ENCODE results near the gene RAD1. TPM values are rescaled to one million over a fixed set of nuclear protein-coding genes. Genes with fewer than 3 reads are reported as not detected.

RAD1 gene
- total and polyA plus RNA-seq, 2 of the 8 experiments (the other 6 are each of a cell fraction or from before 2014, with no cell fraction given) = 15.1 to 37.3 TPM

- no peak overlapping the region for H2AFZ ChIP-seq (ENCODE audit: low read length)
- H3K23me2 ChIP-seq (ENCODE audit: low read depth, low read length) = no peaks in the 10 kb centered on the region
- H2BK15ac ChIP-seq (ENCODE audit: low read length) = no peak overlapping the region
- H2BK20ac ChIP-seq (ENCODE audit: low read length) = no peak overlapping the region
- H3K79me1 ChIP-seq (ENCODE audit: low read depth, low read length) = peaks cover 3% of the 10 kb centered on the region
- H3K27me3 ChIP-seq (replicated peaks in 1 of 4; ENCODE audit: control insufficient read depth in 3 of 4, extremely low read depth in 1 of 4, insufficient read depth in 3 of 4, low read length in 3 of 4) = no peaks in the 10 kb centered on the region
- no peak overlapping the region for H3K9ac ChIP-seq (replicated peaks in 1 of 4; ENCODE audit: extremely low read depth in 1 of 4, low read depth in 3 of 4, low read length in 3 of 4)
- FAIRE-seq = no peak
- peaks cover 4 to 26% of the 10 kb centered on the region in 2 experiments; a peak in 3 of 4 replicates for H3K79me2 ChIP-seq (ENCODE audit: control insufficient read depth in 1 of 2, insufficient read depth in 2 of 2, low read length in 2 of 2)
- no peak overlapping the region for H4K91ac ChIP-seq (replicated peaks; ENCODE audit: insufficient read length, low read length)
- POLR2A ChIA-PET (ENCODE audit: partially characterized antibody) = interaction anchor here (0.8 to 3.8 kb wide), 4 partner anchors 9 to 75 kb away, joined by 3 to 51 read pairs (median 8); partner anchors contain the start of genes BRIX1 and RAD1
- peak overlapping the region in 1 of 4 experiments; percentile 92; a peak in 1 of 8 replicates for H3K4me3 ChIP-seq (ENCODE audit: extremely low read depth in 1 of 4, insufficient read depth in 2 of 4, low read depth in 3 of 4, low read length in 4 of 4)
- H3K9me3 ChIP-seq (ENCODE audit: insufficient read depth in 2 of 2, low read depth in 1 of 2, low read length in 1 of 2) = no peaks in the 10 kb centered on the region
- H3K4ac ChIP-seq (replicated peaks; ENCODE audit: insufficient read length, low read depth, low read length) = no peak overlapping the region
- H4K5ac ChIP-seq (ENCODE audit: insufficient read length, low read depth, low read length) = no peak overlapping the region
- H2AK5ac ChIP-seq (ENCODE audit: low read depth, low read length) = no peak overlapping the region
- H3K56ac ChIP-seq (replicated peaks; ENCODE audit: insufficient read length, low read depth, low read length) = no peak overlapping the region
- DNase-seq (ENCODE audit: low read depth in 1 of 2, low spot score in 2 of 2) = no peak
- H3K4me1 ChIP-seq (replicated peaks in 1 of 4; ENCODE audit: control insufficient read depth in 3 of 4, insufficient read depth in 4 of 4, low read length in 3 of 4) = no peaks in the 10 kb centered on the region; a peak in 1 of 7 replicates
- CTCF ChIA-PET (ENCODE audit: partially characterized antibody) = interaction anchor here (0.6 to 0.8 kb wide), 2 partner anchors 10 to 915 kb away, joined by 3 read pairs; no protein-coding TSS in a partner anchor
- H3K14ac ChIP-seq (ENCODE audit: insufficient read length) = no peak overlapping the region
- no peak overlapping the region for H3K27ac ChIP-seq (ENCODE audit: low read depth, low read length)
- no peak overlapping the region for H3K18ac ChIP-seq (ENCODE audit: extremely low read depth, low read length)
- no peak overlapping the region for H2BK120ac ChIP-seq (replicated peaks; ENCODE audit: low read depth, low read length)
- WGBS, 2 experiments (ENCODE audit: extremely low coverage in 1 of 2, insufficient coverage in 1 of 2, insufficient read length in 1 of 2, insufficient replicate concordance in 2 of 2, low coverage in 1 of 2, low lambda C conversion rate in 2 of 2, missing lambda C conversion rate in 1 of 2) = 82% methylated on average over 5 of the region's 5 CpGs; no CpG with 5 or more reads in 1 of the 2 experiments
- no peak overlapping the region for H4K8ac ChIP-seq (ENCODE audit: extremely low read depth, insufficient read depth, low read length)
- no peak overlapping the region for H2BK12ac ChIP-seq (ENCODE audit: low read depth, low read length)
- H3K36me3 ChIP-seq (ENCODE audit: control insufficient read depth in 2 of 4, insufficient read depth in 4 of 4, low read length in 3 of 4) = peaks cover 14 to 41% (median 29%) of the 10 kb centered on the region in 4 experiments
- H3K23ac ChIP-seq (ENCODE audit: insufficient read length) = no peak overlapping the region
- no peak overlapping the region for H2BK5ac ChIP-seq (ENCODE audit: low read depth, low read length)
- H3K4me2 ChIP-seq (ENCODE audit: insufficient read depth in 1 of 2, low read depth in 2 of 2, low read length in 2 of 2) = no peak overlapping the region
- H4K20me1 ChIP-seq (replicated peaks in 1 of 2; ENCODE audit: control insufficient read depth in 1 of 2, insufficient read depth in 2 of 2, low read length in 2 of 2) = peaks cover 0 to 2% of the 10 kb centered on the region in 2 experiments
- TF ChIP-seq TEAD4 (IDR thresholded peaks at IDR 0.05; ENCODE audit: low read depth, low read length) = no peak
- no peak for TF ChIP-seq RXRA (IDR thresholded peaks at IDR 0.05; ENCODE audit: insufficient read depth, low read depth, low read length)
- TF ChIP-seq TBP (IDR thresholded peaks at IDR 0.05; ENCODE audit: low read depth, low read length) = no peak
- no peak for TF ChIP-seq RBBP5 (IDR thresholded peaks at IDR 0.05; ENCODE audit: borderline replicate concordance, low read depth, low read length)
- no peak for TF ChIP-seq KDM5A (IDR thresholded peaks at IDR 0.05; ENCODE audit: low read length)
- TF ChIP-seq USF2 (IDR thresholded peaks at IDR 0.05; ENCODE audit: low read length) = no peak
- TF ChIP-seq ATF3 (IDR thresholded peaks at IDR 0.05; ENCODE audit: insufficient read depth, low read depth, low read length) = no peak
- TF ChIP-seq BCL11A (IDR thresholded peaks at IDR 0.05; ENCODE audit: low read depth in 2 of 2, low read length in 2 of 2) = no peak
- TF ChIP-seq RNF2 (IDR thresholded peaks at IDR 0.05; ENCODE audit: borderline replicate concordance, low read depth, low read length, missing control alignments, poor library complexity, severe bottlenecking) = no peak
- TF ChIP-seq CBX5 (IDR thresholded peaks at IDR 0.05; ENCODE audit: low read depth, low read length) = no peak
- no peak for TF ChIP-seq ASH2L (IDR thresholded peaks at IDR 0.05; ENCODE audit: low read length)
- no peak for TF ChIP-seq YY1 (IDR thresholded peaks at IDR 0.05; ENCODE audit: low read depth, low read length)
Measured at GRCh38 chr5:34928267-34928666, 13.0 kb upstream of the RAD1 start.

All from H1 (cell line).